Measurements from ENCODE around the gene RNU1-4.
"Not testable (repeated sequence)": the region's sequence is repeated elsewhere in the genome, so short reads cannot be mapped to it uniquely, and the experiment has no call there.

DNA sequence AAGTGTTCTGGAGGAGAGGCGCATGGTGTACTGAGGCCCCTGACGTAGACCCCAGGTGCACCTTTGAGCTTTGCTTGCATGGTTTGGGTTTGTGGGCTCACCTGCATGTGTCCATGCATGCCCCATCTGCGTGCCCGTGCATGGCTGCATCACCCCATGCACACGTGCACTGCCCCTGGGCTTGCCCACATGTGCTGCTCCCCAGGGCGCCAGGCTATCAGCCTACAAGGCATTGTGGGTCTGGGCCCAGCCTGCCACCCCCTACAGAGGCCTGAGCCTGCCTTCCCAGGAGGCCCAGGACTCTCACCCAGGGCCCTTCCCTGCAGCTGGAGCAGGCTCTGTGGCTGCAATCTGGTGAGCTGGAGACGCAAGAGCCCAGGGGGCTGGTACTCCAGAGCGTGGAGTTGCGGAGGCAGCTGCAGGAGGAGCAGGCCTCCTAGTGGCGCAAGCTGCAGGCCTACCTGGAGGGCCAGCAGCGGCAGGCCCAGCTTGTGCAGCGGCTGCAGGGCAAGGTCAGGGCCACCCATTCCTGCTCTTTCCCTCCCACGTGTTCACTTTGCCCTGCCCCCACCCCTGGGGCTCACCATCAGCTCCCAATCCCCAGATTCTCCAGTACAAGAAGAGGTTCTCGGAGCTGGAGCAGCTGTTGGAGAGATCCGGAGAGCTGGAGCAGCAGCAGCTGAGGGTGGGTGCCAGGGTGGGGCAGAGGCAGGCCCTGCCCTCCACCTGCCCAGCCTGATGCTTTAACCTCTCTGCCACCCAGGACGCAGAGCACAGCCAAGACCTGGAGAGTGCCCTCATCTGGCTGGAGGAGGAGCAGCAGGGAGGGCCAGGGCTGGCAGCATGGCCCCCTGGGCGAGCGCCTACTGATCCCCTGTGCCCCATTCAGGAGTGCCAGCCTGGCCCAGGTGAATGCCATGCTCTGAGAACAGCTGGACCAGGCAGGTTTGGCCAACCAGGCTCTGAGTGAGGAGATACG is 9.9 kb downstream of the RNU1-4 start:
- TF ChIP-seq, protein P1, sequence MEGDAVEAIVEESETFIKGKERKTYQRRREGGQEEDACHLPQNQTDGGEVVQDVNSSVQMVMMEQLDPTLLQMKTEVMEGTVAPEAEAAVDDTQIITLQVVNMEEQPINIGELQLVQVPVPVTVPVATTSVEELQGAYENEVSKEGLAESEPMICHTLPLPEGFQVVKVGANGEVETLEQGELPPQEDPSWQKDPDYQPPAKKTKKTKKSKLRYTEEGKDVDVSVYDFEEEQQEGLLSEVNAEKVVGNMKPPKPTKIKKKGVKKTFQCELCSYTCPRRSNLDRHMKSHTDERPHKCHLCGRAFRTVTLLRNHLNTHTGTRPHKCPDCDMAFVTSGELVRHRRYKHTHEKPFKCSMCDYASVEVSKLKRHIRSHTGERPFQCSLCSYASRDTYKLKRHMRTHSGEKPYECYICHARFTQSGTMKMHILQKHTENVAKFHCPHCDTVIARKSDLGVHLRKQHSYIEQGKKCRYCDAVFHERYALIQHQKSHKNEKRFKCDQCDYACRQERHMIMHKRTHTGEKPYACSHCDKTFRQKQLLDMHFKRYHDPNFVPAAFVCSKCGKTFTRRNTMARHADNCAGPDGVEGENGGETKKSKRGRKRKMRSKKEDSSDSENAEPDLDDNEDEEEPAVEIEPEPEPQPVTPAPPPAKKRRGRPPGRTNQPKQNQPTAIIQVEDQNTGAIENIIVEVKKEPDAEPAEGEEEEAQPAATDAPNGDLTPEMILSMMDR (IDR thresholded peaks at IDR 0.05), result not testable (repeated sequence)
- TF ChIP-seq POLR2A (IDR thresholded peaks at IDR 0.05), result not testable (repeated sequence)
